Measurements from ENCODE around the gene MOBP.

DNA sequence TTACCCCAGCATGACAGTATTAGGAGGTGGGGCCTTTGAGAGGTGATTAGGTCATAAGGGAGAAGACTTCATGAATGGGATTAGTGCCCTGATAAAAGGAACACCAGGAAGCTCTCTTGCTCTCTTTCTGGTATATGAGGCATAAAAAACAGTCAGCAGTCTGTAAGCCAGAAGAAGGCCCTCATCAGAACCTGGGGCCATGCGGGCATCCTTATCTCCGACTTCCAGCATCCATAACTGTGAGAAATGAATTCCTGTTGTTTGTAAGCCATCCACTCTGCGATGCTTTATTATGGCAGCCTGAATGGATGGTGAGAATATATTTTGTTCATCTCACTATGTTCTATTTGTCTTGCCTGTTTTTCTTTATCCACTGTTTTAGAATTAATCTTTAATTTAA lies 17.7 kb upstream of the MOBP start:
- no peak for TF ChIP-seq EZH2 (IDR thresholded peaks at IDR 0.05)
- TF ChIP-seq POLR2AphosphoS5 (IDR thresholded peaks at IDR 0.05; ENCODE audit: borderline replicate concordance, low read depth, low read length), result no peak
- no peak for TF ChIP-seq FOXP2 (optimal IDR thresholded peaks at IDR 0.05; ENCODE audit: control extremely low read depth, extremely low read length, insufficient read depth)

All from SK-N-MC (cell line).